DOHH2 (cell line): ENCODE results near the gene AKT1S1.

Experiments
- CTCF ChIP-seq: fragments of 200-600 bp; sonication (generic); IDR thresholded peaks from one replicate; pipeline ENCODE4 v1.5.1; 2014; ENCODE audit warnings: antibody characterized with exemption, mild to moderate bottlenecking, low read depth, low read length; ENCODE audit not compliant: poor library complexity, severe bottlenecking
- EZH2phosphoT487 ChIP-seq: fragments of 200-600 bp; sonication (generic); IDR thresholded peaks from 2 replicates; pipeline ENCODE4 v1.6.1; 2017; ENCODE audit warnings: borderline replicate concordance, mild to moderate bottlenecking, antibody characterized with exemption, low read length, moderate library complexity, mixed read lengths

- TF ChIP-seq CTCF (no peak), EZH2phosphoT487 (no peak)
Measured at GRCh38 chr19:49859682-49860335, 17.3 kb downstream of the AKT1S1 start.
